Caco-2 (cell line): ENCODE measurements around the gene ADCK2. TPM values are rescaled to one million over a fixed set of nuclear protein-coding genes. Genes with fewer than 3 reads are reported as not detected.
A peak's percentile ranks its signal among the peaks of the same experiment; 100 is the strongest.

ENCODE experiments used
- BruUV-seq: library from RNA; stranded (reverse); fragments of 400-500 nt; replicated peaks from 2 replicates; lab custom pipeline; 2021; lab: Mats Ljungman, UMichigan
- CTCF ChIA-PET: fragments of 300-600 bp; sonication (Branson Sonifier 250); formaldehyde crosslinking; loops from one replicate; lab custom pipeline; 2022; ENCODE audit warnings: antibody characterized with exemption; lab: Charles Lee
- POLR2A ChIA-PET: fragments of 300-600 bp; sonication (Branson Sonifier 250); formaldehyde crosslinking; loops from one replicate; lab custom pipeline; 2022; ENCODE audit warnings: antibody characterized with exemption; lab: Charles Lee
- DNase-seq, 2 experiments: peaks; one replicate each; pipeline versions ENCODE4 v3.0.0 to v3.0.0-alpha.2; 2020 to 2022
- H3K27me3 ChIP-seq: replicated peaks from 2 replicates; pipeline ENCODE4 v1.6.0; 2011; ENCODE audit warnings: low read length; ENCODE audit not compliant: control insufficient read depth, insufficient read depth
- H3K36me3 ChIP-seq: 2 replicates; pipeline ENCODE4 v1.5.1; 2011; ENCODE audit warnings: low read length; ENCODE audit not compliant: control insufficient read depth, insufficient read depth
- H3K4me1 ChIP-seq: fragments of 250-450 bp; sonication (Bioruptor Pico); 2 replicates; pipeline ENCODE4 v1.5.1; 2020; ENCODE audit warnings: mild to moderate bottlenecking
- H3K4me3 ChIP-seq: 2 replicates; pipeline ENCODE4 v1.5.1; 2011; ENCODE audit warnings: low read depth, mild to moderate bottlenecking, control low read depth, low read length
- H3K9me3 ChIP-seq: fragments of 250-450 bp; sonication (Bioruptor Pico); 2 replicates; pipeline ENCODE4 v1.5.1; 2020; ENCODE audit warnings: mild to moderate bottlenecking, moderate library complexity
- H3K27ac Mint-ChIP-seq: one replicate; pipeline ENCODE4 v1.8.0; 2022; ENCODE audit warnings: mixed read lengths; ENCODE audit not compliant: unreplicated experiment
- H3K27me3 Mint-ChIP-seq: one replicate; pipeline ENCODE4 v1.8.0; 2022; ENCODE audit warnings: mixed read lengths; ENCODE audit not compliant: insufficient read depth, unreplicated experiment
- H3K36me3 Mint-ChIP-seq: one replicate; pipeline ENCODE4 v1.8.0; 2022; ENCODE audit warnings: mild to moderate bottlenecking, mixed read lengths; ENCODE audit not compliant: insufficient read depth, unreplicated experiment
- H3K4me1 Mint-ChIP-seq: one replicate; pipeline ENCODE4 v1.8.0; 2022; ENCODE audit warnings: low read depth, mixed read lengths; ENCODE audit not compliant: unreplicated experiment
- H3K4me3 Mint-ChIP-seq: one replicate; pipeline ENCODE4 v1.8.0; 2022; ENCODE audit warnings: mild to moderate bottlenecking, moderate library complexity, mixed read lengths; ENCODE audit not compliant: unreplicated experiment
- H3K9me3 Mint-ChIP-seq: one replicate; pipeline ENCODE4 v1.8.0; 2022; ENCODE audit warnings: mixed read lengths; ENCODE audit not compliant: unreplicated experiment
- intact Hi-C: fragments of 100-400 bp; cut with micrococcal nuclease; formaldehyde crosslinking; loops from one replicate; pipeline ENCODE4 v1.10.0; 2022; ENCODE audit not compliant: unreplicated experiment
- total RNA-seq: library from RNA; stranded (reverse); gene quantifications from 2 replicates; pipeline ENCODE4 v1.2.3, GENCODE V29; 2022
- TF ChIP-seq, protein P1 (sequence below), 2 experiments: fragments of 200-600 bp in 1 of 2; IDR thresholded peaks; 1 replicate in 1 of 2; 2 replicates in 1 of 2; pipeline versions ENCODE4 v1.5.1 to v1.8.0; 2011 to 2022; ENCODE audit warnings: antibody characterized with exemption in 1 of 2, control low read depth in 1 of 2, inconsistent platforms in 1 of 2, low read depth in 1 of 2, low read length in 1 of 2, mild to moderate bottlenecking in 1 of 2, moderate library complexity in 1 of 2; ENCODE audit not compliant: insufficient read depth in 1 of 2, severe bottlenecking in 1 of 2, unreplicated experiment in 1 of 2

ADCK2 gene
- total RNA-seq, 1 experiment from 2014 or later, result 17.7 TPM

GRCh38 chr7:140639366-140640053 lies 33.2 kb upstream of the ADCK2 start:
- DNase-seq, result no peak
- intact Hi-C loops, result no loop called here
- CTCF ChIA-PET, result no interaction called here
- no peaks in the 10 kb centered on the region for H3K27me3 ChIP-seq
- peak overlapping the region; percentile 55 for H3K4me3 ChIP-seq
- H3K36me3 ChIP-seq, result no peaks in the 10 kb centered on the region
- H3K4me1 Mint-ChIP-seq, result peaks cover 20% of the 10 kb centered on the region
- H3K4me1 ChIP-seq, result peaks cover 13% of the 10 kb centered on the region
- H3K27ac Mint-ChIP-seq, result no peak overlapping the region
- POLR2A ChIA-PET, result no interaction called here
- H3K4me3 Mint-ChIP-seq, result peak overlapping the region; percentile 80
- peaks cover 3% of the 10 kb centered on the region for H3K36me3 Mint-ChIP-seq
- no peaks in the 10 kb centered on the region for H3K9me3 ChIP-seq
- peaks cover 14% of the 10 kb centered on the region for H3K27me3 Mint-ChIP-seq
- BruUV-seq, result no TSS peak
- TF ChIP-seq, protein P1, sequence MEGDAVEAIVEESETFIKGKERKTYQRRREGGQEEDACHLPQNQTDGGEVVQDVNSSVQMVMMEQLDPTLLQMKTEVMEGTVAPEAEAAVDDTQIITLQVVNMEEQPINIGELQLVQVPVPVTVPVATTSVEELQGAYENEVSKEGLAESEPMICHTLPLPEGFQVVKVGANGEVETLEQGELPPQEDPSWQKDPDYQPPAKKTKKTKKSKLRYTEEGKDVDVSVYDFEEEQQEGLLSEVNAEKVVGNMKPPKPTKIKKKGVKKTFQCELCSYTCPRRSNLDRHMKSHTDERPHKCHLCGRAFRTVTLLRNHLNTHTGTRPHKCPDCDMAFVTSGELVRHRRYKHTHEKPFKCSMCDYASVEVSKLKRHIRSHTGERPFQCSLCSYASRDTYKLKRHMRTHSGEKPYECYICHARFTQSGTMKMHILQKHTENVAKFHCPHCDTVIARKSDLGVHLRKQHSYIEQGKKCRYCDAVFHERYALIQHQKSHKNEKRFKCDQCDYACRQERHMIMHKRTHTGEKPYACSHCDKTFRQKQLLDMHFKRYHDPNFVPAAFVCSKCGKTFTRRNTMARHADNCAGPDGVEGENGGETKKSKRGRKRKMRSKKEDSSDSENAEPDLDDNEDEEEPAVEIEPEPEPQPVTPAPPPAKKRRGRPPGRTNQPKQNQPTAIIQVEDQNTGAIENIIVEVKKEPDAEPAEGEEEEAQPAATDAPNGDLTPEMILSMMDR (IDR thresholded peaks at IDR 0.05; ENCODE audit: insufficient read depth in 1 of 2, low read depth in 1 of 2, low read length in 1 of 2, severe bottlenecking in 1 of 2, unreplicated experiment in 1 of 2), result no peak
- H3K9me3 Mint-ChIP-seq, result no peaks in the 10 kb centered on the region

- DNase-seq, result peak in 1 of 2 experiments; percentile 50
- Histone ChIP-seq H3K36me3 (no peaks in the 10 kb centered on the region), H3K9me3 (no peaks in the 10 kb centered on the region), H3K4me1 (peaks cover 13% of the 10 kb centered on the region), H3K4me3 (peak overlapping the region; percentile 55), H3K27me3 (no peaks in the 10 kb centered on the region)
- peaks cover 6% of the 10 kb centered on the region for H3K36me3 Mint-ChIP-seq
- H3K27me3 Mint-ChIP-seq, result peaks cover 14% of the 10 kb centered on the region
- TF ChIP-seq, protein P1 (IDR thresholded peaks at IDR 0.05; ENCODE audit: insufficient read depth in 1 of 2, low read depth in 1 of 2, low read length in 1 of 2, severe bottlenecking in 1 of 2, unreplicated experiment in 1 of 2), result no peak
- BruUV-seq, result no TSS peak
- intact Hi-C loops, result no loop called here
- POLR2A ChIA-PET, result no interaction called here
- H3K4me1 Mint-ChIP-seq, result peaks cover 20% of the 10 kb centered on the region
- no peak overlapping the region for H3K27ac Mint-ChIP-seq
- CTCF ChIA-PET, result interaction anchor here (0.6 kb wide), 1 partner anchor 30 kb away, joined by 4 read pairs; no protein-coding TSS in a partner anchor
- peak overlapping the region; percentile 80 for H3K4me3 Mint-ChIP-seq
- no peaks in the 10 kb centered on the region for H3K9me3 Mint-ChIP-seq
These were observed 32.6 kb upstream of the ADCK2 start for GRCh38 chr7:140640060-140640637.

GRCh38 chr7:140640727-140641523 lies 31.8 kb upstream of the ADCK2 start, which contains the start of gene DENND2A:
DENND2A (minus strand) TSS chr7:140640813; CDS start chr7:140602397, 38,416 bp downstream.
- Histone ChIP-seq H3K27me3 (no peaks in the 10 kb centered on the region), H3K36me3 (no peaks in the 10 kb centered on the region), H3K4me1 (peaks cover 13% of the 10 kb centered on the region), H3K4me3 (peak within 1 kb of the TSS; percentile 55), H3K9me3 (no peaks in the 10 kb centered on the region)
- Mint-ChIP-seq H3K36me3 (peaks cover 6% of the 10 kb centered on the region), H3K4me1 (peaks cover 20% of the 10 kb centered on the region), H3K27ac (no peak within 1 kb of the TSS), H3K9me3 (no peaks in the 10 kb centered on the region), H3K4me3 (peak within 1 kb of the TSS; percentile 80), H3K27me3 (peaks cover 14% of the 10 kb centered on the region)
- CTCF ChIA-PET, result interaction anchor here (0.5 to 1.3 kb wide), 4 partner anchors 13 to 366 kb away, joined by 4 to 7 read pairs (median 4); no protein-coding TSS in a partner anchor
- peak; percentile 45 to 58 for DNase-seq
- intact Hi-C loops, result no loop called here
- POLR2A ChIA-PET, result interaction anchor here (0.5 kb wide), 1 partner anchor 149 kb away, joined by 6 read pairs; no protein-coding TSS in a partner anchor
- TF ChIP-seq, protein P1 (IDR thresholded peaks at IDR 0.05; ENCODE audit: insufficient read depth in 1 of 2, low read depth in 1 of 2, low read length in 1 of 2, severe bottlenecking in 1 of 2, unreplicated experiment in 1 of 2), result no peak
- no TSS peak for BruUV-seq
